Measurements from ENCODE around the gene DOHH.
"Not testable (repeated sequence)": the region's sequence is repeated elsewhere in the genome, so short reads cannot be mapped to it uniquely, and the experiment has no call there.

The DOHH gene

GRCh38 chr19:3534375-3535234, 34.1 kb upstream of the DOHH start:
- no peak for DNase-seq

DNA sequence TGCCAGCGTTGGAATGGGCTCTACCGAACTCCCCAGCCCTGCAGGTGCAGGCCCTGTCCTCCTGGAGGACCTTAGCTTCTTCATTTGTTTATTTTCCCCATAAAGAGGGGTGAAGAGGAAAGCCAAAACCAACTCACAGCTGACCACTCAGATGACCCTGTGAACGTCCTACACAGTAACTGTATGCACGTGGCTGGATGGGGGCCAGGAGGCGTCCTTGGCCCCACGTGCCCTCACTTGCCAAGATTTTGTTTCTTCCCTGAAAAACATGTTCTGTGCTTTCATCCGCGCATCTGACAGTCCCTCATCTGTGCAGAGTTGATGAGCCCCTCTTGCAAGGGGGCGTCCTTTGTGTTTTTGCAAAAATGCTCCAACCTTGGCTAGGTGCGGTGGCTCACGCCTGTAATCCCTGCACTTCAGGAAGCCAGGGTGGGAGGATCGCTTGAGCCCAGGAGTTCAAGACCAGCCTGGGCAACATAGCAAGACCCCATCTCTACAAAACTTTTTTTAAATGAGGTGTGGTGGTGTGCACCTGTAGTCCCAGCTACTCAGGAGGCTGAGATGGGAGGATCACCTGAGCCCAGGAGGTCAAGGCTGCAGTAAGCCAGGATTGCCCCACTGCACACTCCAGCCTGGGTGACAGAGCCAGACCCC, 33.2 kb upstream of the DOHH start:
- no peak for DNase-seq

DNA sequence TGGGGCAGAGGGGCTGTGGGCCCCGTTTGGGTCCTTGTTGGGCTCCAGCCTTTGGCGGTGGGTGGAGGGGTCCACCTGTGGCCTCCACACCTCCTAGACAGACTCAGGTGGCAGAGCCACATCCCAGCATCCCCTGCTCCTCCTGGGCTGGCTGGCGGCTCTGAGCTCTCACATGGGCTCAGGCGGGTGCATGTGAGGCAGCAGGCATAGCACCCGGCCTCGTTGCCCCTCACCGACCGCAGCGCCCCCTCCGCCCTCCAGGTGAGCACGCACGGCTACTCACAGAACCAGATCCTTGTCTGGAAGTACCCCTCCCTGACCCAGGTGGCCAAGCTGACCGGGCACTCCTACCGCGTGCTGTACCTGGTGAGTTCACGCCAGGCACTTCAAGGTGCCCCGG, 32.6 kb upstream of the DOHH start:
- DNase-seq: no peak

GRCh38 chr19:3532154-3532786, 31.8 kb upstream of the DOHH start:
- DNase-seq: no peak

DNA sequence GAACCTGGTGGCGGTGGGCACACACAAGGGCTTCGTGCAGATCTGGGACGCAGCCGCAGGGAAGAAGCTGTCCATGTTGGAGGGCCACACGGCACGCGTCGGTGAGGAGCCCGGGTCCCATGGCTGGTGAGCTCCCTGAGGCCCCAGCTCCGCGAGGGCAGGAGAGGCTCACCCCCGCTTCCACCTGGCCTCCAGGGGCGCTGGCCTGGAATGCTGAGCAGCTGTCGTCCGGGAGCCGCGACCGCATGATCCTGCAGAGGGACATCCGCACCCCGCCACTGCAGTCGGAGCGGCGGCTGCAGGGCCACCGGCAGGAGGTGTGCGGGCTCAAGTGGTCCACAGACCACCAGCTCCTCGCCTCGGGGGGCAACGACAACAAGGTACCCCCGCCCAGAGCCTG, 31.2 kb upstream of the DOHH start:
- no peak for DNase-seq

- no peak for DNase-seq
Measured at GRCh38 chr19:3530389-3530788, 29.9 kb upstream of the DOHH start.

DNA sequence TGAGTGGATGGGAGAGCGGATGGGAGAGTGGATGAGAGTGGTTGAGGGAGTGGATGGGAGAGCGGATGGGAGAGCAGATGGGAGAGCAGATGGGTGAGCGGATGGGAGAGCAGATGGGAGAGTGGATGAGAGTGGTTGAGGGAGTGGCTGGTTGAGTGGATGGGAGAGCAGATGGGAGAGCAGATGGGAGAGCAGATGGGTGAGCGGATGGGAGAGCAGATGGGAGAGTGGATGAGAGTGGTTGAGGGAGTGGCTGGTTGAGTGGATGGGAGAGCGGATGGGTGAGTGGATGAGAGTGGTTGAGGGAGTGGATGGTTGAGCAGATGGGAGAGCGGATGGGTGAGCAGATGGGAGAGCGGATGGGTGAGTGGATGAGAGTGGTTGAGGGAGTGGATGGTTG, 28.8 kb upstream of the DOHH start:
- not testable (repeated sequence) for DNase-seq

DNA sequence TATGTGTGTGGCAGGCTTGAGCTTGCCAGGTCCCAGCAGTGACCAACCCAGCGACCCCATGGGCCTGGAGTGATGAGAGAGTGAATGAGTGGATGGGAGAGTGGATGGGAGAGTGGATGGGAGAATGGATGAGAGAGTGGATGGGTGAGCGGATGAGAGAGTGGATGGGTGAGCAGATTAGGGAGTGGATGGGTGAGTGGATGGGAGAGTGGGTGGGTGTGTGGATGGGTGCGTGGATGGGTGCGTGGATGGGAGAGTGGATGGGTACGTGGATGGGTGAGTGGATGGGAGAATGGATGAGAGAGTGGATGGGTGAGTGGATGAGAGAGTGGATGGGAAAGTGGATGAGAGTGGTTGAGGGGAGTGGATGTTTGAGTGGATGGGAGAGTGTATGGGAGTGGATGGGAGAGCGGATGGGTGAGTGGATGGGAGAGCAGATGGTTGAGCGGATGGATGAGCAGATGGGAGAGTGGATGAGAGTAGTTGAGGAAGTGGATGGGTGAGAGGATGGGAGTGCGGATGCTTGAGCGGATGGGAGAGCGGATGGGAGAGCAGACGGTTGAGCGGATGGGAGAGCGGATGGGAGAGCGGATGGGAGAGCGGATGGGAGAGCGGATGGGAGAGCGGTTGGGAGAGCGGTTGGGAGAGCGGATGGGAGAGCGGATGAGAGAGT, 28.2 kb upstream of the DOHH start:
- no peak for DNase-seq

- DNase-seq: no peak
Measured at GRCh38 chr19:3528080-3528479, 27.6 kb upstream of the DOHH start.

GRCh38 chr19:3527238-3527910, 26.9 kb upstream of the DOHH start:
- DNase-seq: no peak

DNA sequence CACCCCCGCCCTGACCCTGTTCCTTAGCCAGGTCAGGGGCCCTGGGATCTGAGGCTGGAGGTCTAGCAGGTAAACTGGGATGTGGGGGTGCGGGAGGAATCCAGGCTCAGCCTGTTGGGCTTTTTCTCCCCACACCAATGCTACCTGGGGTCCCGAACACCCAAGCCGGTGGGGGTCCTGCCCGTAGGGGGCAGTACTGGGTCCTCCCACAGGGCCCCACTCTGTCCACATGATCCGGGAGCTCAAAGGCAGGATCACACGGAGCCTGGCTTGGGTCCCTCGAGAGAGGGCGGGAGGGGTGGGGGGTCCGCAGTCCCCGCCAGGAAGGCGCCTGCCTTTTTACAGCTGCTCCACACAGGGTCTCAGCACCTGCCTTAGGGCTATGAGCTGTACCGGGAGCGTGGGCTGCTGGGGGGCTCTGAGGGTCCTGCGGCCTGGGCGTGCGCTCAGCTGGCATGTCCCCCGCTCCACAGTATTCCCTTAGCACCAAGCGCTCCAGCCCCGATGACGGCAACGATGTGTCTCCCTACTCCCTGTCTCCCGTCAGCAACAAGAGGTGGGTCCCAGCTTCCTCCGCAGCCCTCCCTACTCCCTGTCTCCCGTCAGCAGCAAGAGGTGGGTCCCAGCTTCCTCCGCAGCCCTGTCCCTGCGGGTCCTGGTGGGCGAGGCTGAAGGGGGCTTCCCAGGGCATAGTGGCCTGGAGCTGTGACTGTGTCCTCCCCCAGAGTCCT, 26.2 kb upstream of the DOHH start:
- DNase-seq: no peak

- no peak for DNase-seq
Measured at GRCh38 chr19:3524904-3525451, 24.5 kb upstream of the DOHH start.

GRCh38 chr19:3524078-3524842, 23.8 kb upstream of the DOHH start:
- DNase-seq: no peak

DNA sequence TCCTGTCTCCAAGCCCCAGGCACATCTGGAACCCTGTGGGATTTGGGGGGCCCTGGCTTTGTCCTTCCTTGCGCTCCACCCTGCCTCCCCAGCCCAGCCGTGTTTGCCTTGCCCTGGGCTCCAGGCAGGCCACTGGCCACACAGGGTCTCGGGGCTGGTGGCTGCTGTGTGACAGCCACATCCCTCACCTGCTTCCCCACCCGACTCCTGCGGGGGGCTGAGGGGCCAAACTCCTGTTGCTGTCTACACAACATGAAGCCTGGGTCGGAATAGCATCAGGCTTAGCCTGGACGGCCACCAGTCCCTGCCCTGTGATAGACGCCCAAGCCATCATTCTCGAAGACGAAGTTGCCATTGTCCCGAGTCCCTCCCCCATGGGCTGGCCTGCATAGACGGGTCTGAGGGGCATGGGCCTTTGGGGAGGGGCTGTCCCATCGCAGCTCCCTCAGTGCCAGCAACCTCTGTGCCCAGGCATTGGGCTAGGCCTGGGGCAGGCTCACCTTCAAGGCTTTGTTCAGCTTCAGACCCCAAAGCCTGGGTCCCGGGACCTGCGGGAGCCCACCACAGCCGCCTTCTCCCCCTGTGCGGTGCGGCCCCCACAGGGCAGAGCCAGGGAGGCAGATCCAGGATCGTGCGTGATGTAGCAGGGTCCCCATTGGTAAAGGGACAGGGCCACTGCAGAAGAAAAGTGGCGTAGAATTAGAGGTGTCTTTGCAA, 23.0 kb upstream of the DOHH start:
- DNase-seq: no peak

DNA sequence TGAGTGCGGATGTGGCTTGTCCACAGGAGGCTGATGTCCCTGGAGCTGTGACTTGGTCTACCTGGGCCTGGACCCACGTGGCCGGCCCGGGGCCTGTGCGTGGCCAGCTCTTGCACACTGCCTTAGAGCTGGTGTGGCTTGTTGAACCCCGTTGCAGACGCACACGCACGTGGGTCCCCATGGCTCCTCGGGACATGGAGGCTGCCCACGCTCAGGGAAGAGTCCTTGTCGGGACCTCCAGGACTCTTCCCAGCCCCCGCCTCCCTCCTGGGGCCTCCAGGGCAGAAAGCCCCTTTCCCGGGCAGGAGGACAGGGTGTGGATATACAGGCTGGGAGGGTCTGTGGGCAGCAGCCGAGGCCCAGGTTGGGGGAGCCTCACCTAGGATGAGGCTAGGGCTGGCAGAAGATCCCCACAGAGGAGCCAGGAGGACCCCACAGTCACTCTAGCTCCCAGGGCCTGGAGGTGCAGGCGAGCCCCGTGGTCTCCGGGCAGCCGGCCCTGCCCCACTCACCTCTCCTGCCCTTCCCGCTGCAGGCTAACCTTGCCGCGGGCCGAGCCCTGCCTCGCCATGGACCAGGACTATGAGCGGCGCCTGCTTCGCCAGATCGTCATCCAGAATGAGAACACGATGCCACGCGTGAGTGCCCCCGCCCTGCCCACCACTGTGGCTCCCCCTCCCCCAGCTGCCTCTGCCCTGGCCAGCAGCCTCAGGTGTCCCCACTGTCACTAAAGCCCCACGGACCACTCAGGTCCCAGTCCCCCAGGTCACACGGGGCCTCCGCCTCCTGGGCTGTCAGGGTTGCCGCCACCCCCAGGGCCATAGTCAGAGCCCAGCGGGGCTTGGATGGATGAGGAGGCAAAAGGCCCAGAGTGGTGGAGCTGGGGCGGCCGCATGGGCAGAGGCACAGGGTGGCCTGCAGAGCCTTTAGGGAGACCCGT, 22.2 kb upstream of the DOHH start:
- no peak for DNase-seq

- no peak for DNase-seq
Measured at GRCh38 chr19:3521104-3521445, 20.6 kb upstream of the DOHH start.

- no peak for DNase-seq
Measured at GRCh38 chr19:3520166-3521103, 20.0 kb upstream of the DOHH start.

GRCh38 chr19:3519126-3519525, 18.7 kb upstream of the DOHH start:
- no peak for DNase-seq

Measured in NCI-H1105 treated with DMSO at 0.1 percent for 48 hours (cell line).